Mammary epithelial cell (primary cell): ENCODE data around the gene GGA1.

Experiments
- EZH2 ChIP-seq: IDR thresholded peaks from 2 replicates; pipeline ENCODE4 v1.6.1; 2012; ENCODE audit warnings: low read length, inconsistent platforms, borderline replicate concordance
- TF ChIP-seq, protein P1 (sequence below), 2 donors: IDR thresholded peaks in 1 of 2; conservative IDR thresholded peaks in 1 of 2; 2 replicates each; pipeline ENCODE4 v1.5.1; 2011 to 2012; ENCODE audit warnings: inconsistent platforms in 2 of 2, low read length in 2 of 2, mild to moderate bottlenecking in 2 of 2, control low read depth in 1 of 2, low read depth in 1 of 2; ENCODE audit not compliant: insufficient read depth in 1 of 2; ENCODE audit errors: extremely low read depth in 1 of 2

DNA sequence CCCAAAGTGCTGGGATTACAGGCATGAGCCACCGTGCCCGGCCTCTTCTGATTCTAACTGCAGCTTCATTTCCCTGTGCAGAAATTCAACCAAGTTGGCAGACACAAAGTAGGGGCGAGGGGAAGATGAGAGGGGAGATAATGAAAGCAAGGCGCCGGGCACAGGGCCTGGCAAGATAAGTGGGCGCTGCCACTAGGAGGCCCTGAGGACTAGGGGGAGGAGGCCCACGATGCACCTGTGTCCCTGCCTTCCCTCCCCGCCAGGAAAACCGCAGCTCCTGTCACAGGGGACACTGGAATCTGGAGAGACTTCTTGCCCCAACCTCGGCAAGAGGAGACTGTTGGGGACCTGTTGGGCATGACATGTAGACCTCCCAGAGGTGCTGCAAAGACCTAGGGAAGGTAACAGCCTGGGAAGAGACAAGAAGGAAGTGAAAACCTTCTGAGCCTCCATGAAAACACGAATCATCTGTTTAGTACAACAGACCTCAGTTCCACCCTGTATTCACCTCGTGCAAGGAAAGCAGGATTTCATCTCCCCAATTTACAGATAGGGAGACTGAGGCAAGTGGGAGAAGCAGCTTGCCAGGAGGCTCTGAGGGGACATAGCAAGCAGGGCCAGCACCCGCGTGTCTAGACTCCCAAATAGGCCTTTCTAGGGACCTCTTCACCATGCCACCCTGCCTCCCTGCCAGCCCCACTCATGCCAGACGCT lies 63.7 kb downstream of the GGA1 start:
- TF ChIP-seq, protein P1, sequence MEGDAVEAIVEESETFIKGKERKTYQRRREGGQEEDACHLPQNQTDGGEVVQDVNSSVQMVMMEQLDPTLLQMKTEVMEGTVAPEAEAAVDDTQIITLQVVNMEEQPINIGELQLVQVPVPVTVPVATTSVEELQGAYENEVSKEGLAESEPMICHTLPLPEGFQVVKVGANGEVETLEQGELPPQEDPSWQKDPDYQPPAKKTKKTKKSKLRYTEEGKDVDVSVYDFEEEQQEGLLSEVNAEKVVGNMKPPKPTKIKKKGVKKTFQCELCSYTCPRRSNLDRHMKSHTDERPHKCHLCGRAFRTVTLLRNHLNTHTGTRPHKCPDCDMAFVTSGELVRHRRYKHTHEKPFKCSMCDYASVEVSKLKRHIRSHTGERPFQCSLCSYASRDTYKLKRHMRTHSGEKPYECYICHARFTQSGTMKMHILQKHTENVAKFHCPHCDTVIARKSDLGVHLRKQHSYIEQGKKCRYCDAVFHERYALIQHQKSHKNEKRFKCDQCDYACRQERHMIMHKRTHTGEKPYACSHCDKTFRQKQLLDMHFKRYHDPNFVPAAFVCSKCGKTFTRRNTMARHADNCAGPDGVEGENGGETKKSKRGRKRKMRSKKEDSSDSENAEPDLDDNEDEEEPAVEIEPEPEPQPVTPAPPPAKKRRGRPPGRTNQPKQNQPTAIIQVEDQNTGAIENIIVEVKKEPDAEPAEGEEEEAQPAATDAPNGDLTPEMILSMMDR (conservative IDR thresholded peaks at IDR 0.05 in 1 of 2, IDR thresholded peaks at IDR 0.05 in 1 of 2; ENCODE audit: extremely low read depth in 1 of 2, insufficient read depth in 1 of 2, low read depth in 1 of 2, low read length in 2 of 2), result no peak
- TF ChIP-seq EZH2, result no peak
